Stimulated activated CD8-positive, alpha-beta memory T cell treated with anti-CD3 and anti-CD28 coated beads, Interleukin-4, amount 100 ng/mL, for 48 hours (primary cell): ENCODE data around the gene NHP2.
A peak's percentile ranks its signal among the peaks of the same experiment; 100 is the strongest.
"Not testable (repeated sequence)": the region's sequence is repeated elsewhere in the genome, so short reads cannot be mapped to it uniquely, and the experiment has no call there.

Experiments used
- DNase-seq: peaks from one replicate; pipeline ENCODE4 v3.0.0-alpha.2; 2020

Gene NHP2

DNA sequence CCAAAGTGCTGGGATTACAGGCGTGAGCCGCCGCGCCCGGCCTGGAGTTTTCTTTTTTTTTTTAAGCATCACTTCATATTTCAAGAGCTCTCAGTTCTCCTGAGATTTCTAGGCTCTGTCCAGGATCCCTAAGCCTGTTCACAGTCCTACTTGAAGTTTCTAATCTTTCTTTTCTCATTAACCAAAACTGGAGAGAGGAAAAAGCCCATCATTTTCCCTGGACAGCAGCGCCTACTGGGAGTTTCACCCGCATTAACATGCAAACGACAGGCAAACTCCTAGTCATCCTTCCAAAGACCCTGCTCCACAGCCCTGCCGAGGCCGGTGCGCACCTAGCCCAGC lies 23.5 kb downstream of the NHP2 start:
- not testable (repeated sequence) for DNase-seq

DNA sequence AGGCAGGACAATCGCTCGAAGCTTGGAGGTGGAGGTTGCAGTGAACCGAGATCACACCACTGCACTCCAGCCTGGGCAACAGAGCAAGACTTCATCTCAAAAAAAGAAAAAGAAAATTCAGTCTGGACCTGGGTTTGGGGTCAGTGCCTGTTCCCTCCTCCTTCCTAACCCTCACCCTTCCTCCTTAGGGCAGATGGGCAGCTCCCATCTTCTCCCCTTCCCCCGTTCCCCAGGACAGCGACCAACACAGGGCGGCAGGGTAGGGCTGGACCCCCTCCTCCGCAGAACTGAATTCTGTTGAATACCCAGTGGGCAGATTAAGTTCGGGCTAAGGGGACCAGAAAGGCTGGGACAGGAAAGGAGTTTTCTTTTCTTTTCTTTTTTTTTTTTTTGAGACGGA lies 24.4 kb downstream of the NHP2 start:
- no peak for DNase-seq

DNA sequence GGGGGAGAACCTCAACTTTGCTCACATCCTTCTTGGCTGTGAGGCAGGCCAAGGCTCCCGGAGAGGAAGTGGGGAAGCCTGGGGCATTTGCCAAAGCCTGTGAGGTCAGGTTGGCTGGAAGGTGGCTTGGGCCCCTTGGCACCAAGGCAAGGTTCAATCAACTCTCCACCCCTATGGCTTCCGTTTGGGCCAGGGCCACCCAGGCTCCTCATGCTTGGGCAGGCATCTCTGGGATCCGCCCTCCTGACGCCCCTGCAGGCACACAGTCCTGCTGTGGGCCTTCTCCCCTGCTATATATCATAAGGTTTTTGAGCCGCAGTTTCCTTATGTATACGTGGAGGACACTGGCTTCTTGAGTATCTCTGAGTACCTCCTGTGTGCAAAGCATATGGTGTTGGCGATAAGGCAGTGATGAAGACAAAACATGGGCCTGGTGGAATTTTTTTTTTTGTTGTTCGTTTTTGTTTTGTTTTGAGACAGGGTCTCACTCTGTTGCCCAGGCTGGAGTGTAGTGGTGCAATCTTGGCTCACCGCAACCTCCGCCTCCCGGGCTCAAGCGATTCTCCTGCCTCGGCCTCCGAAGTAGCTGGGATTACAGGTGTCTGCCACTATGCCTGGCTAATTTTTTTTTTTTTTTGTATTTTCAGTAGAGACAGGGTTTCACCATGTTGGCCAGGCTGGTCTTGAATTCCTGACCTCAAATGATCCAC lies 26.2 kb downstream of the NHP2 start:
- not testable (repeated sequence) for DNase-seq

DNA sequence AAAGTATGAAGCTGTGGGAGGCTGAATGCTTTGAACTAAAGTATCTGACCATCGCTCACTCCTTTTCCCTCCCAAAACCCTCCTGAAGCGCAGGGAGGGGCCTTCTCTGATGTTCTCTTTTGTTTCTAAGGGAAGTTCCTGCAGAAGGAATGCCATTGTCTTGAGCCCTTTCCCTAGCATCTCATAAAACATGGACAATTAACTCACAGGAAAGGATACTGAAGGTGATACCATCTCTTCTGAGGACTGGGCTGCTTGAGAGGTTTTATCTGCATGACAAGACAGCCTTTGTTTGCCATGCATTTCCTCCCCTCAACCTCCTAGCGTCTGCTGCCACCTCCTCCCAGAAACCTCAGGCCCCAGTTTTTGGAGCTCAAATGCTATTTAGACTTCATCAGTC lies 27.1 kb downstream of the NHP2 start:
- DNase-seq, result no peak

DNA sequence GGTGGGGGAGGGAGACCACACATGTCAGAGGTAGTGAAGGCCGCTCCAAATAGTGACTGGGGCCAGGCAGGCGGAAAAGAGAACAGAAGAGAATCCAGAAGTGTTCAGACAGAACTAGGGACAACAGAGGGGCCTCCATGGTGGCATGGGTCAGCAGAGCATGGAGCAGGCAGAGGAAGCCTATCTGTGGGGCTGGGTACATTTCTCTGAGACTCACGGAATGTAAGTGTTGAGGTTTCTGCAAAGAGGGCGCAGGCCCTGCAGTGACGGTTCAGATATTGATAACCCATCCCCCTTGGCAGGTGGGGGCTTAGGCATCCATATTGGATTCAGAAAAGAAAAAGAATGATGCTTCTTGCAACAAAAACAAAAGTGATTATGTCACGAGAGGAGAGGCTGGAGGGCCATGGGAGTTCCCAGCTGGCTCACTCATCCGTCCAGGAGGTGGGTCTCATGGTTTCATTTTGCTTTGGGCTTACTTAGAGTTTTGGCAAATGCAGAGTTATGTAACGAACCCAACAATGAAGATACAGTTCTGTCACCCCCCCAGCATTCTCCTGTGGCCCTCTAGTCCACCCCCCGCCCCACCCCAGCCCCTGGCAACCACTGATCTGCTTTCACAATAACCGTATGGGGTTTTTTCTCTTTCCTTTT lies 28.3 kb downstream of the NHP2 start:
- DNase-seq, result no peak

DNA sequence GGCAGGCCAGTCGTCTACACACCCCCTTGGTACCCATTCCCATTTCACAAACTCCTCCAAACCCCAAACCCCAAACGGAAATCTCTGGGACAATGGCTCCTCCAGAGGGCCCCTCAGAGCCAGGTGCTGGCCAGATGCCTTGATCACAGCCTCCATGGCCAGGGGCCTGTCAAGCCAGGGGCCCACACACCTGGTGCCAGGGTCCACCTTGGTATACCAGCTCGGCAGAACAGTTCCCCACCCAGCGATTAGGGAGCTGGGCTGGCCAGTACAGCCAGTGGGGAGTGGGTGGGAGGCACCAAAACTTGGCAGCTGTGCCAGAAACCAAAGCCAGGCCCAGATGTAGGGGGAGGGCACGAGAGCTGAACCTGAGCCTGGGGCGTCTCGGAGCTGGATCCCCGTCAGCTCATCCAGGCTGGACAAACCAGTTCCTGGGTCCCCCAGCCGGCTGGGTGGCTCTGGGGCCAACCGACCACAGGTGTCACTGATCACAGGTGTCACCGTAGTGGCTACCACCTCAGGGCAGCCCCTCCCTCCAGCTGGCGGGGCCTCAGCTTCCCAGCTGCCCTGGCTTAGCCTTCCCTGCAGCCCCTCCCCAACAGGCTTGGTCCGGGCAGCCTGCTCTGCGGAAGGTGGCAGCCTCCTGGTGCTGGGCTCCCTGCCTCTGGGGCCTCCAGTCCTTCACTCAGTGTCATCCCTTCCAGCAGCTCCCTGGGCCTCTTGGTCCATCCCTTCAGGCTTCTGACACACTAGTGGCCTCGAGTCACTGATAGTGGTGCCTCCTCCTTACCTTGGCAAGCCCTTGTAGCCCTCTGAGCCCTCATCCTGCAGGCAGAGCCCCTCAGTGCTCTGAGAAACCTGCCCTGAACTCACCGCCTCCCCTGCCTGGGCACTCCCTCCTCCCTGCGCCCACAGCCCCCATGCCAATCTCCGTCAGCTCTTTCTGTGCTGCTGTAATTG lies 29.4 kb downstream of the NHP2 start:
- no peak for DNase-seq

DNA sequence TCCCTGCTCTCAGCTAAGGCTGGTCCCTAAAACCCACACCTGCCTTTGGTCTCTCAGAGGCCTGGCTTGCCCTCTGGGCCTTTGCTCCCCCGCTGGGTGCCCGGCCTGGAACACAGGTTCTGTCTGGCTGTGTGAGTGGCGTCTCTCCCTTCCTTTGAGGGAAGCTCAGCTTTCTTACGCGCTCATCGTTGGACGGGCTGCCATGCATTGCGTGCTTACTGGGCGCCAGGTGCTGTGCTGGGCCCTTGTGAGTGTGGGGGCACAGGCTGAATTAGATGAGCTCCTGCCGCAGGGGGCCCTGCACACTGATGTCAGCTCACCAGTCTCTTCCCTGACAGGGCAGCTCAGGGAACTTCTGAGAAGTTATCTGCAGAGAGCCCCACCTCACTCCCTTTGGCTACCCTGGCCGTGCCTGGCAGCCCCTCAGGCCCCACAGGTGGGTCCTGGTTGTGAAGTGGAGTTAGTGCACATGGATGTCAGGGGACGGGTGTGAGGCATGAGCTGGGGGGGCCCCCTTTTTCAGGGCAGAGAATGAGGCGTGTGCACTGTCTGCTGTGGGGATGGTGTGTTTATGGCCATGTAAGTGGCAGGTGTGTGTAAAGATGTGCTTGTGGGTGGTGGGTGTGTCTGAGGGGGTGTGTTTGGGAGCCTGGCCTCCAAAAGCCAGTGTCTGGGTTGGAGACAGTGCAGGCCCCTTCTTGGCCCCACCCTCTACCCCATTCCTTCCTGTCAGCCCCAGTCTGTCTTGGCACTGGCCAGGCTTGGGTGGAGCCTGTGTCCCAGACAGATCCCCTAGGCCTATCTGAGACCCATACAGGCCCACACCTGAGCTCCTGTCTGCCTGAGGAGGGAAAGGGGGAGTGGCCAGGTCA lies 30.4 kb downstream of the NHP2 start:
- no peak for DNase-seq

DNA sequence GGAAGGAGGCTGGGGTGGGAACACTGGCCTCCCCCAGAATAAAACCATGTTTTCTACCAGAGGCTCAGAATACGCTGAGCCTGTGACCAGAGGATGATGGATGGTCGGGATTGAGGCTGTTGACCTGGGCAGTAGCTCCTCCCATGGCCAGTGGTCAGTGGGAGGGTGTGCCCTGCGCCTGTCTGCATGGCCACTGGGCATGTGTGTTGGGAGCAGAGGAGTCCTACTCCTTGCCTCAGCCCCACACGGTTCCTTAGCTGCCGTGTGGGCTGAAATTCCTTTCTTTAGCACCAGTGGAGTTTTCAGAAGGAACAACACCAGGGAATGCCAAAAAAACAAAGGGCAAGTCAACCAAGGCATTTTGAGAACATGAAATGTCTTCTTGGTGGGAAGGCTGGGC lies 31.3 kb downstream of the NHP2 start:
- no peak for DNase-seq

DNA sequence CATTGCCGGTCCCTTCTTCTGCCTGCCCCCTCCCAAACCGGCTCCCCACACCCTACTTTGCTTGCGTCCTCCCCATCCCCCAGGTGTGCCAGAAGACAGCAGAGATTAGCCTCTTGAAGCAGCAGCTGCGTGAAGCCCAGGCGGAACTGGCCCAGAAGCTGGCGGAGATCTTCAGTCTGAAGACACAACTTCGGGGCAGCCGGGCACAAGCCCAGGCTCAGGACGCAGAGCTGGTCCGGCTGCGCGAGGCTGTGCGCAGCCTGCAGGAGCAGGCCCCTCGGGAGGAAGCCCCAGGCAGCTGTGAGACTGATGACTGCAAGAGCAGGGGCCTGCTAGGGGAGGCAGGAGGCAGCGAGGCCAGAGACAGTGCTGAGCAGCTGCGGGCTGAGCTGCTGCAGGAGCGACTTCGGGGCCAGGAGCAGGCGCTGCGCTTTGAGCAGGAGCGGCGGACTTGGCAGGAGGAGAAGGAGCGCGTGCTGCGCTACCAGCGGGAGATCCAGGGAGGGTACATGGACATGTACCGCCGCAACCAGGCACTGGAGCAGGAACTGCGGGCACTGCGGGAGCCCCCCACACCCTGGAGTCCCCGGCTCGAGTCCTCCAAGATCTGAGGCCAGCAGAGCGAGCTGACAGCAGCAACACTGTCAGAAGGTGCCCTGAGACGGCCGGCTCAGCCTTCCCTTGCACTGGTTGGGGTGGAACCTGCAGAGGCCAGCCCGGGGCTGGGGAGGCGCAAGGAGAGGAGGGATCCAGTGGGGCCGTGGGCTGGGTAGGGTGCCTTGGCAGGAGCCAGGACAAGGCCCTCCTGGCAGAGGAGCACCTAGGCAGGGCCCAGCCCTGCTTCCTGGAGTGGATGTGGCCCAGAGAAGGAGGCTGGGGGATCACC lies 32.1 kb downstream of the NHP2 start:
- DNase-seq, result no peak

DNA sequence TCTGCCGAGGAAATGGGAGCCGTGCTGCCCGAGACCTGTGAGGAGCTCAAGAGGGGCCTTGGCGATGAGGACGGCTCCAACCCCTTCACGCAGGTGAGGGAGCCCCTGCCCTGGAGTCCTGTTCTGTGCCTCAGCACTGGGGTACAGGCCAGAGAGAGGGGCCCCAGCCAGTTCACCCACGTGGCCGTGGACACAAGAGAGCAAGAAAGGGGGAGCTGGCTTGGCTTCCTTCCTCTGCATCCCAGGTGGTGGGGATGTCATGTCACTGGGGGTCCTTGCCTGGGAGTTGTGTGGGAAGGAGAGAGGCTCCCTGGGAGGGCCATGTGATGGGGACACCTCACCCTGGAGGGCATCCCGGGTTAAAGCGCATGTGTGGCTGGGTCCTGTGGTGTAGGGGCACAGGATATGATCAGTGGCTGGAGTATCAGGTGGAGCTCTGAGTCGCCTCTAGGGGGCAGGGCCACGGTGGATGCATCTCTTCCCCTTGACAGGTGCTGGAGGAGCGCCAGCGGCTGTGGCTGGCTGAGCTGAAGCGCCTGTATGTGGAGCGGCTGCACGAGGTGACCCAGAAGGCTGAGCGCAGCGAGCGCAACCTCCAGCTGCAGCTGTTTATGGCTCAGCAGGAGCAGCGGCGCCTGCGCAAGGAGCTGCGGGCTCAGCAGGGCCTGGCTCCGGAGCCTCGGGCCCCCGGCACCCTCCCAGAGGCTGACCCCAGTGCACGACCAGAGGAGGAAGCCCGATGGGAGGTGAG lies 32.9 kb downstream of the NHP2 start:
- DNase-seq, result peak; percentile 83

DNA sequence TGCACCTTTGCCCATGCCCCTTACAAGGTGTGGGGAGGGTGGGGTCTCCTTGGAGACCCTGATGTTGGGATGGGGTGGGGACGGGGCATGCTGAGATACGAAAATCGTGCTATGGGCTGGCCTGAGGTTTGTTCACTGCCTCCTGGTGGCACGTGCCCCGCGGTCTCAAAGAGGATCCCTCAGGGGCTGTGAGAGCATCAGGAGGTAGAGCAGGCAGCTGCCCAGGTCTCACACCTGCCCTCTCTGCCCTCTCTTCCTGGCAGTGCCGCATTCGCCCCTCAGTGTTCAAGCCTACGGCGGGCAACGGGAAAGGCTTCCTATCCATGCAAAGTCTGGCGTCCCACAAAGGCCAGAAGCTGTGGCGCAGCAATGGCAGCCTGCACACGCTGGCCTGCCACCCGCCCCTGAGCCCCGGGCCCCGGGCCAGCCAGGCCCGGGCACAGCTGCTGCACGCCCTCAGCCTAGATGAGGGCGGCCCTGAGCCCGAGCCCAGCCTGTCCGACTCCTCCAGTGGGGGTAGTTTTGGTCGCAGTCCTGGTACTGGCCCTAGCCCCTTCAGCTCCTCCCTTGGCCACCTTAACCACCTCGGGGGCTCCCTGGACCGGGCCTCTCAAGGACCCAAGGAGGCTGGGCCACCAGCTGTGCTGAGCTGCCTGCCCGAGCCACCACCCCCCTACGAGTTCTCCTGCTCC lies 33.6 kb downstream of the NHP2 start:
- DNase-seq, result no peak

DNA sequence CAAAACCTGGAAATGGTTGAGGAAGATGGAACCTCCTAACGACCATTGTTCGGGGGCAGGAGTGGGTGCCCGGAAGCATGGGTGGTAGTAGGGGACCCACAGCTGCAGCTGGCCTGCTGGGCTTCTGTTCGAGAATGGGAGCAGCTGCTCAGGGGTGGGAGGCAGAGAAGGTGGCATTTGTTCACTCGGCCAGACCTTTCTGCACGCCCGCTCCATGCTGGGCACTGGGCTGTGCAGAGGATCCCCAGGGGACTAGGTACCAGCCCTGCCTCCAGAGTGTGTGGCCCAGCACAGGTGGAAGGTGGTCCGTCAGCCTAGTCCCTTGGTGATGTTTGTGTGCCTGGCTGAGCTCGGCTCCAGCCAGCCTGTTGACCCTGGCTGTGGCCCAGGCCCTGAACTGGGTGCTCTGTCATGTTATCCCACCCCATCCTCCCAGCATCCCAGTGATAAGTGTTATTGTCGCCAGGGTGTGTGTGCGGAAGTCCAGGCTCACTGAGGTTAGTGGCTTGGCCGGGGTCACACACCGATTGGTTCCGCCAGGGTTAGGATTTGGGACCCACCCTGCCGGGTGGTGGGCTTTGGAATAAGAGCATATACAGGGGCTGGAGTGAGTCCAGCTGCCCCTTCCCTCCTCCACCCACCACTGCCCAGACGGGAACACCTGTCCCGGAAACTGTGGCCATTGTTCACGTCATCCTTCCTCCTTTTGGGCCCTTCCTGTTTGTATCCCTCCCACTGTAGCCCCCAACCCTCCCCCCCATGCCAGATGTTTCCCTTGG lies 35.6 kb downstream of the NHP2 start:
- no peak for DNase-seq

DNA sequence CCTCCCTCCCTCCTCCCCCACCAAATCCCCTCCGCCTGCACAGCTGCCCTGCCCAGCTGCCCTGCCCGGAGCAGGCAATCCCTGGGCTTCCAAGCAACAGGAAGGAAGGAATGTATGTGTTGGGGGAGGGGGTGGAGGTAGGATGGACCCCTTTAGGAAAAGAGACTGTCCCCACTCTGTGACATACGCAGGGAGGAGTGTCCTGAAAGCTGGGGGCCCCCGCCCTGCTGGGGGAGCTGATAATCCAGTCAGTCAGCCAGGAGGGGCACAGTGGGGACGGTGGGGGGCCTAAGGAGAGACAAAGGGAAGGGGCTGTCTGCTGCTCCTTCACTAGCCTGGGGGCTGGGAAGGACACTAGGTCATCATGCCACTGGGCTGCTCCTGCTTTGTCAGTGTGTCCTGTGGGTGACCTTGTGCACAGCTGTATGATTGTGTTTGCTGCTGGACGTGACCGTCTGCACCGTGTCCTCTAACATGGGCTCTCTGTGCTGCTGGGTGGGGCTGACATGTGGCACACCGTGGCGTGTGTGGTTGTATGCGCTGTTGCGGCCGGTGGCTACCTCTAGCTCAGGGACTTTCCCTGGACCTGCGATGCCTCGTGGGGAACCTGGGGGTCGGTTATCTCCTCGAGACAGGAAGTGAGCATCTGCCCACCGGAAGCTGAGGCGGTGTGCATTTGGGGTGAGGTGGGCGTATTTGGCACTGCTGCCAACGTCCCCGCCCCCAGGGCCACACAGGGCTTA lies 37.4 kb downstream of the NHP2 start:
- DNase-seq, result peak; percentile 81

DNA sequence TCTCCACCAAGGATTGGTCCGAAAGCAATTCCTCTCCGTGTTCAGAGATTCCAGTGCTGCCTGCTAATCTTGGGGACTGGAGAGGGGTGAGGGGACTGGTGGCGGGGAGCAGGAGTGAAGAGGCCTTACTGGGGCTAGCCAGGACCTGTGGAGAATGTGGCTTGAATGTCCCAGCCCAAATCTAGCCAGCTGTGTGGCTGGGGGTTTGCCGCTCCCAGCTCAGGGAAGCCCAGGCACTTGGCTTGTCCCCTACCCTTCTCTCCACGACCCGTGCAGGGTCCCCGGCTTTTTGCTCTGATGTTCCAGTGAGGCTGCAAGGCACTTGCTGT lies 37.9 kb downstream of the NHP2 start:
- DNase-seq, result no peak

DNA sequence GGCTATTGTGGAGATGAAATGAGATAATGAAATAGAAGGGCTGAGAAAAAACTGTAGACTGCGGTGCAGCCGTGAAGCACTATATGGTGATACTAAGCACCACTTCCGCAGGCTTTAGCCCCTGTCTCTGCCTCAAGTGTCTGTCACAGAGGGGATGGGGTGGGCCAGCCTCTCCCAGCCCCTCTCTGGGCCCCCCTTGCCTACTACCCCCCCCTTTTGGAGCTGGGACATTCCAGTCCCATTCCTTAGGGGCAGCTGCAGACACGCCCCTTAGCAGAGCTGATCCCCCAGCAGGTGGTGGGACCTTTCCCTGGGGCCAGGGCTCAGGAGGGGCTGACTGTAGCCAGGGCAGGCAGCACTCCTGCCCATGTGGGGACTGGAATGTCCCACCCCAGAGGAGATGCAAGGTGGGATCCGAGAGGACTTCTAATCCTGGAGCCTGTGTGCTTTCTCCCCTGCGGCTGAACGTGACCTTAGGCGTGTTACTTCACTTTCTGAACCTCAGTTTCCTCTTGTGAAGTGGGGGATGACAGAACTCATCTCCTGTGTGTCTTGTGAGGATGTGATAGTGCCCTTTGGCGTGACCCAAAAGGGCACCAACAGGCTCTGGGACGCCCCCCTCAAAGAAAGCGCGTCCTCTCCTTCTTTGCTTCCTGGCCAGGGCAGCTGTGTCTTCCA lies 38.4 kb downstream of the NHP2 start:
- DNase-seq, result peak; percentile 44

DNA sequence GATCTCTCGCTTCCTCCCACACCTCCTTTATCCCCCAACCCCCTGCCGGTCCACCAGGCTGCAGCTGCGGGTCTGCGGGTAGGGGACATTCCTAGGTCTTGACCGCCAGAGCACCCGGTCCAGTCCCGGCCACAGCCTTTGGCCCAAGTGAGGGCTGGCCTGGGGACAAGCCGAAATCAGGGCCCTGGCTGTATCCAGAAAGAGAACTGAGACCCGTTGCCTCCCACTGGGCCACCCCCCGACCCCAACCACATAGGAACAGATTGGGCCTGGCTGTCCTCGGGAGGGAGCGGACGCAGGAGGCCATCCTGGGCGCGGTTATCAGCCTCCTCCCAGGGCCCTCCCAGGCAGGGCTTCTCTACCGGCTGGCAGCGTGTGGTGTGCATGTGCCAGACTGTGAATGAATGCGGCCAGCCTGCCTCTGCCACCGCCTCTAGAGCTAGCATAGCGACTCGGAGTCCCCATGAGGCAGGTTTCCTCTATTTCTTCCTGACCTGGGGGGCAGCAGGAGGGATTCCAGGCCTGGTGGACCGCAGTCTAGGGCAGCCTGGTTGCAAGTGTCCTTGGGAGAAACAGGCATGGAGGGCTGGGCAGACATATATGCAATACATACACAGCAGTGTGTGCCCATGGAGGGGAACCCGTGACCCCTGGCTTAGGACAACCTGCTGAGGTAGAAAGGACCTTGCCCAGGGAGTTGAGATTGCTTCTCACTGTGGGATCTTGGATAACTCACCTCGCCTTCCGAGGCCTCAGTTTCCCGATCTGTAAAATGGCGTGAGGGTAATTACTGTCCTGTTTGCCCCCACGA lies 39.2 kb downstream of the NHP2 start:
- DNase-seq, result peak; percentile 60

DNA sequence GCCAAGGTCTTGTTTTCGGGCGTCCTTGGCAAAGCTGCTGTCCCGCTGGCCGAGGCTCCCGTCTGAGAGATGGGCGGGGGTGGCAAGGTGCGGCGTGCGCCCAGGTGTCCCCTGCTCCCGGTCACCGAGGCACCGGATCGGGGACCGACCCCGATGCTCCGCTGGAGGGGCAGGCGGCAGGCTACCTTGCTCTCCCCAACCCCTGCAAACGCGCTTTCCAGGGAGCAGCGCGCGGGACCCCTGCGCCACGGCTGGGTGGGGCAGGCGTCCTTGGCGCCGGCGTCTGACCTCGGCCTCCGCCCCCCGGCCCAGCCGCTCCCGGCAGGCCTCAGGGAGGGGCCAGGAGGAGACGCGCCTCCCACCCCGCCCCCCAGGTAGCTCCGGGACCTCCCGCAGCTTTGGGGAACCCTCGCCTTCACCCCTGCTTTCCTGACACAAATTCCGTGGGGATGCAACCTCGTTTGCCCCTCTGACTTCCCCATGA lies 39.8 kb downstream of the NHP2 start:
- DNase-seq, result peak; percentile 59
